Measurements from ENCODE around the gene MRTFB. TPM values are rescaled to one million over a fixed set of nuclear protein-coding genes. Genes with fewer than 3 reads are reported as not detected.
A peak's percentile ranks its signal among the peaks of the same experiment; 100 is the strongest.

MRTFB gene
- total and polyA plus RNA-seq, 2 of the 13 experiments (the other 11 are each of a cell fraction or from before 2014, with no cell fraction given): 11.4 to 14.0 TPM

- TF ChIP-seq ATF6 (CRISPR knock-in tag; conservative IDR thresholded peaks at IDR 0.05) (no peak), CBFB (CRISPR knock-in tag; IDR thresholded peaks at IDR 0.05) (no peak), ZNF780A (CRISPR knock-in tag; IDR thresholded peaks at IDR 0.05) (no peak), ZMYM3 (CRISPR knock-in tag; IDR thresholded peaks at IDR 0.05) (peak; percentile 7; the same call in 1 of the 2 replicates), NFE2L1 (CRISPR knock-in tag; IDR thresholded peaks at IDR 0.05; ENCODE audit: borderline replicate concordance) (peak; percentile 79; the same call in 1 of the 2 replicates), RAD21 (CRISPR knock-in tag; IDR thresholded peaks at IDR 0.05) (peak; percentile 75), HNRNPUL1 (IDR thresholded peaks at IDR 0.05; ENCODE audit: low read depth, low read length) (no peak), ZBTB7B (CRISPR knock-in tag; IDR thresholded peaks at IDR 0.05) (peak; percentile 55; the same call in 1 of the 2 replicates), AGO1 (IDR thresholded peaks at IDR 0.05; ENCODE audit: low read depth, low read length, poor library complexity, severe bottlenecking) (no peak), GRHL1 (CRISPR knock-in tag; conservative IDR thresholded peaks at IDR 0.05) (no peak), ZNF646 (CRISPR knock-in tag; IDR thresholded peaks at IDR 0.05) (0 out of 2 replicates have a peak, but pooled peaks have one; percentile 34), STAG1 (CRISPR knock-in tag; IDR thresholded peaks at IDR 0.05) (peak; percentile 27), U2AF1 (optimal IDR thresholded peaks at IDR 0.05; ENCODE audit: low read depth, low read length) (no peak), CBX5 (CRISPR knock-in tag; IDR thresholded peaks at IDR 0.05; ENCODE audit: borderline replicate concordance) (no peak), SIN3B (IDR thresholded peaks at IDR 0.05; ENCODE audit: low read length) (no peak), POGZ (CRISPR knock-in tag; IDR thresholded peaks at IDR 0.05) (0 out of 2 replicates have a peak, but pooled peaks have one; percentile 23), EZH2 (conservative IDR thresholded peaks at IDR 0.05; ENCODE audit: low read depth, low read length) (no peak), ZNF350 (CRISPR knock-in tag; IDR thresholded peaks at IDR 0.05; ENCODE audit: borderline replicate concordance, low read depth) (no peak), NFE2L2 (IDR thresholded peaks at IDR 0.05; ENCODE audit: low read length) (peak; percentile 95), TEAD2 (CRISPR knock-in tag; IDR thresholded peaks at IDR 0.05) (no peak), ZMYM4 (CRISPR knock-in tag; IDR thresholded peaks at IDR 0.05) (0 out of 2 replicates have a peak, but pooled peaks have one; percentile 16), YY1 (IDR thresholded peaks at IDR 0.05; ENCODE audit: insufficient read depth, insufficient replicate concordance, low read depth, low read length) (peak; percentile 22)
Measured at GRCh38 chr16:14310519-14310991, 239.4 kb downstream of the MRTFB start (continued).

Data from HepG2 (cell line).